Measurements from ENCODE around the gene ZNF563.
A peak's percentile ranks its signal among the peaks of the same experiment; 100 is the strongest.

Gene ZNF563

DNA sequence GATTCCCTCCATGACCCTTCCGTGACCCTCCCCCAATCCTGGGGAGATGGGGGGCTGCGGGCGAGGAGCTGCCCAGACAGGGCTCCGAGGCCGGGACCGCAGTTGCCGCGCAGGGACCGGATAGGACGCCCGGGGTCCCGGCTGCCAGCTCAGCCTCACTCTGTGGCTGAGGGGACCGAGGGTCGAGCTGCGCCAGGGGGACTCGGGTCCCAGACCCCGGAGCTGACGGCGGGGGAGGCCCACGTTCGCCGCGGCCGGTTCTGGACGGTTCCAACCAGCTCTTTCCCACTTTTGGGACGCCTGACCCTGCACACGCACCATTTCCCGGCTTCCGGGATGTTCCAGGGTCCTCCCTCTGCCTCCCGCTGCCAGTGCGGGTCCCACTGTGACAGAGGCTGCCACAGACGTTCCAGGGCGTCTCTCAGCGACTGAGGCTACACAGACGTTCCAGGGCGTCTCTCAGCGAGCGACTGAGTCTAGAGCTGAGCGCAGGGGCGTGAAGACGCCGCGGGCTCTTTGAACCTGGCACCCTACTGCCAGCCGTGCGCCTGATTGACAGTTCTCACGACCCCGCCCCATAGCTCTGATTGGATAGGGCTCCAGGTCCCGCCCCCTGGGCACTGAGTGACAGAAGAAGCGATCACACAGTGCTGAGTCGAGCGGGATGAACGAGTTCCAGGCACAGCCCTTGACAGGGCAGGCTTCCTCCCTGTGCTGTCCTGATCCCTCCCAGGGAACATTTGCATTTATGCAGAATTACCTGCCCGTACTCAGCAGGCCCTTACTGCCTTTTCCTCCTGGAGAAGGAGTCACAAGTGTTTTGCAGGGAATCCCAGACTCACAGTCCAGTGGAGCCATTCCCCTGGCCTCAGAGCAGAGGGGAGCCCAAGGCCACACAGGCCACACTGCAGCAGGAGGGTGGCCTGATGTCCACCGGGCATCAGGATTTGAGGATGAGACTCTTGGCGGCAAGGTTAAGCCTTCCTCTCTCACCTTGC, at the start of gene ZNF563:
Gene ZNF563, minus strand, starts transcription at position 472 of the 998 bp plus-strand sequence. Its CDS starts 151 bp downstream, at position 321.
- no peak for TF ChIP-seq CTCF (IDR thresholded peaks at IDR 0.05; ENCODE audit: low read depth, low read length)
- H3K4me3 ChIP-seq (replicated peaks in 1 of 2; ENCODE audit: low read depth in 2 of 2, low read length in 2 of 2) = peak within 1 kb of the TSS; percentile 89 to 90
- peak; percentile 93 to 94 for DNase-seq (ENCODE audit: low read depth in 2 of 2)

DNA sequence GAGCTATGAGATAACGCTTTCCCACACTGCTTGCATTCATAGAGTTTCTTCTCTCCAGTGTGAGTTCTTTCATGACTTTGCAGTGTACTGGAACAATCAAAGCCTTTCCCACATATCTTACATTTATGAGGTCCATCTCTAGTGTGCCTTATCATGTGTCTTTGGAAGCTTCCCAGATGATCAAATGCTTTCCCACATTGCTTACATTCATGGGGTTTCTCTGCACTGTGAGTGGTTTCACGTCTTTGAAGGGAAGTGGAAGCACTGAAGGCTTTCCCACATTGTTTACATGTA, 47.0 kb upstream of the ZNF563 start:
- no peak overlapping the region for H3K4me3 ChIP-seq (replicated peaks in 1 of 2; ENCODE audit: low read depth in 2 of 2, low read length in 2 of 2)
- no peak for DNase-seq (ENCODE audit: low read depth in 2 of 2)
- TF ChIP-seq CTCF (IDR thresholded peaks at IDR 0.05; ENCODE audit: low read depth, low read length) = no peak

- no peak overlapping the region for H3K4me3 ChIP-seq (replicated peaks in 1 of 2; ENCODE audit: low read depth in 2 of 2, low read length in 2 of 2)
- no peak for TF ChIP-seq CTCF (IDR thresholded peaks at IDR 0.05; ENCODE audit: low read depth, low read length)
- DNase-seq (ENCODE audit: low read depth in 2 of 2) = no peak
Observed at GRCh38 chr19:12379732-12380443, 46.5 kb upstream of the ZNF563 start.

- no peak for TF ChIP-seq CTCF (IDR thresholded peaks at IDR 0.05; ENCODE audit: low read depth, low read length)
- no peak for DNase-seq (ENCODE audit: low read depth in 2 of 2)
- H3K4me3 ChIP-seq (replicated peaks in 1 of 2; ENCODE audit: low read depth in 2 of 2, low read length in 2 of 2) = no peak overlapping the region
Observed at GRCh38 chr19:12374026-12374425, 40.6 kb upstream of the ZNF563 start.

- TF ChIP-seq CTCF (IDR thresholded peaks at IDR 0.05; ENCODE audit: low read depth, low read length) = peak; percentile 87
- peak within 1 kb of the TSS; percentile 82 to 85 for H3K4me3 ChIP-seq (replicated peaks in 1 of 2; ENCODE audit: low read depth in 2 of 2, low read length in 2 of 2)
- peak; percentile 97 to 98 for DNase-seq (ENCODE audit: low read depth in 2 of 2)
Observed at GRCh38 chr19:12365236-12366162, 32.1 kb upstream of the ZNF563 start, which contains the start of gene ZNF442. Gene ZNF442 (minus strand): TSS chr19:12365683. CDS start chr19:12363631, 2,052 bp downstream.

All from cardiac fibroblast (primary cell).